ENCODE results near the gene CFAP97D2.
"Not testable (repeated sequence)": the region's sequence is repeated elsewhere in the genome, so short reads cannot be mapped to it uniquely, and the experiment has no call there.

The CFAP97D2 gene

DNA sequence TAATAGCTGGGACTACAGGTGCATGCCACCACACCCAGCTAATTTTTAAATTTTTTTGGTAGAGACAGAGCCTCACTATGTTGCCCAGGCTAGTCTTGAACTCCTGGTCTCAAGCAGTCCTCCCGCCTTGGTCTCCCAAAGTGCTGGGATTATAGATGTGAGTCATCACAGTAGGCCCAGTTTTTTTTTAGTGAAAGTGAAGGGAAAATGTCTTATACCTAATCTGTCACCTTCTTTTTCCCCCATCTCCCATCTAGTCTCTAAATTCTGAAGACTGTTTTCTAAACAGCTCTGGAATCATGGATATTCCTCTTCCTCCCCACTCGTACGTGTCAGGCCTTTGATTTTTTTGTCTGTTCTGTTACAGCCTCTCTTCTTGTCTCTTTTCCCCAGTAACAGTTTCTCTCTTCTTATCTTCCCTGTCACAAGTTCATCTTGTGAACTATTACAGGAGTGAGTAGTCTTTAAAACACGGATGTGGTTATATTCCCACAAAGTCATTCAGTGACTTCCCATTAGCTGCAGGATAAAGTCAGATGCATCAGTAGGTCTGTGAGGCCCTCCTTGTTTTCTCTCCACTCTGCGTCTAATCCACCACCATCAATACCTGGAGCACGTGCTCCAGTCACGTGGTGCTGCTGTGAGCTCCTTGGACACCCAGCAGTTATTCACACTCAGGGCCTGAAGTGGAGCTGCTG is 58.5 kb downstream of the CFAP97D2 start:
- no peak for DNase-seq

DNA sequence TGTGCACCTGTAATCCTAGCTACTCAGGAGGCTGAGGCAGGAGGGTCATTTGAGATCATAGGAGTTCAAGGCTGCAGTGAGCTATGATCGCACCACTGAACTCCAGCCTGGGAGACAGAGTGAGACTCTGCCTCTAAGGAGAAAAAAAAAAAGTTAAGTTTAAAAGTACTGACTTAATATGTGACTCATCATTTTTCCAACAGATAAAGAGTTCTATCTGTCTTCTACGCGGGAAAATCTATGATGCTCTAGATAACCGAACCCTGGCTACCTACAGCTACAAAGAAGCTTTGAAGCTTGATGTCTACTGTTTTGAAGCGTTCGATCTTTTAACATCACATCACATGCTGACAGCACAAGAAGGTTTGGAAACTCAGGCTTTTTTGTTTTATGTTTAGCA is 62.9 kb downstream of the CFAP97D2 start:
- no peak for DNase-seq

DNA sequence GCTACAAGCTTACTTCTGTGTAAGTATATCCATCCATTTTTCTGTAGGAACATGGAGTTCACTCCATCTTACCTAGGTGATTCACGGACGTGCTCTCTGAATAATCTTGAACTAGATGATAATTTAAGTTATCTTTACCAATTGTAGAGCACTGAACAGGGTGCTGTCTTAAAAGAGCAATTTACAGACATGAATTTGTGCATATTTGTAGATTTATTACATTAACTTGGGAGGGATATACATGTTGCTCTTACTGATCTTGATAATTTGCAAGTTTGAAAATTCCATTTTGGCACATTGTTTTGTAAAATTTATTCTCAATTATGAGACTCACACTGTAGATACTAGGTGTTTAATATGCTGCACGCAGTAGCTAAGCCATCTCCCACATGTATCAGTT is 64.9 kb downstream of the CFAP97D2 start:
- DNase-seq: no peak

DNA sequence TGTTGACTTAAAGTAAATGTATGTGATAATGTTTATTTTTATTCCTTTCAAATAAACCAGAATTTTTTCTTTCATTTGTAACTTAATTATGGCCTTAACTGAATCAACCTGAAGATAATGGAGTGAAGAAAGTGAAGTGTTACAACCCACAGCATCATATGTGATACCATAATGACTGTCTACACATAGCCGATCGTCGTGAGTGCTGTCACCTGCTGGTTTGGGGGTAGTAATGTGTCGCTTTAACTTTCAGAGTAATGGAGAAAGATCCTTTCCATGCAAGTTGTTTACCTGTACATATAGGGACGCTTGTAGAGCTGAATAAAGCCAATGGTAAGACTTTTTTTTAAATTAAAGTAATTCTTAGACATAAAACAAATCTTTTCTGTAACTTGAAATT is 65.6 kb downstream of the CFAP97D2 start:
- DNase-seq: no peak

DNA sequence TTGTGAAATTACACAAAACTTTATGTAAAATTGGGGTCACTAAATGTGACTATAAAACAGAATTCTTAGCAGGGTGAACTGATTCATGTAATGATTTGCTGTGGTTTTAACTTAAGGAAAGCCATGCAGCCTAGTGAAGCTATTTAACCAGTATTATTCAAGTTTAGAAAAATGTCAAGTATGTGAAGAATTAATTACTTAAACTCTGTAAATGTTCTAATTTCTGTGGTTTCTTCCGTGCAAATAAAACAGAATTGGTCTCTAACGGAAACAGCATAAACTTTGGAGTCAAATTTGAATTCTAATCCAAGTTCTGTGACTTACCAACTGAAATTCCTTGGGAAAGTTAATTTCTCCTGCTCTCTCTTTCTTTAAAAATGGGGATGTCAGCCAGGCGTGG is 69.0 kb downstream of the CFAP97D2 start:
- no peak for DNase-seq

DNA sequence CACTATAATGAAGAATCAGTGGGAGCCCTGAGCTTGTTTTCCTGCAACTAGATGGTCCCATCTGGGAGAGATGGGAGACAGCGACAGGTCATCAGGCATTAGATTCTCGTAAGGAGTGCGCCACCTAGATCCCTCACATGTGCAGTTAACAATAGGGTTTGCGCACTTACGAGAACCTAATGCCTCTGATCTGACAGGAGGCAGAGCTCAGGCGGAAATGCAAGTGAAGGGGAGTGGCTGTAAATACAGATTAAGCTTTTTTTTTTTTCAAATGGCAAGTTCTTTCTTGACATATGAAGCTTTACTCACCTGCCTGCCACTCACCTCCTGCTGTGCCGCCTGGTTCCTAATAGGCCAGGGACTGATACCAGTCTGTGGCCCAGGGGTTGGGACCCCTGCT is 70.0 kb downstream of the CFAP97D2 start:
- DNase-seq: no peak

DNA sequence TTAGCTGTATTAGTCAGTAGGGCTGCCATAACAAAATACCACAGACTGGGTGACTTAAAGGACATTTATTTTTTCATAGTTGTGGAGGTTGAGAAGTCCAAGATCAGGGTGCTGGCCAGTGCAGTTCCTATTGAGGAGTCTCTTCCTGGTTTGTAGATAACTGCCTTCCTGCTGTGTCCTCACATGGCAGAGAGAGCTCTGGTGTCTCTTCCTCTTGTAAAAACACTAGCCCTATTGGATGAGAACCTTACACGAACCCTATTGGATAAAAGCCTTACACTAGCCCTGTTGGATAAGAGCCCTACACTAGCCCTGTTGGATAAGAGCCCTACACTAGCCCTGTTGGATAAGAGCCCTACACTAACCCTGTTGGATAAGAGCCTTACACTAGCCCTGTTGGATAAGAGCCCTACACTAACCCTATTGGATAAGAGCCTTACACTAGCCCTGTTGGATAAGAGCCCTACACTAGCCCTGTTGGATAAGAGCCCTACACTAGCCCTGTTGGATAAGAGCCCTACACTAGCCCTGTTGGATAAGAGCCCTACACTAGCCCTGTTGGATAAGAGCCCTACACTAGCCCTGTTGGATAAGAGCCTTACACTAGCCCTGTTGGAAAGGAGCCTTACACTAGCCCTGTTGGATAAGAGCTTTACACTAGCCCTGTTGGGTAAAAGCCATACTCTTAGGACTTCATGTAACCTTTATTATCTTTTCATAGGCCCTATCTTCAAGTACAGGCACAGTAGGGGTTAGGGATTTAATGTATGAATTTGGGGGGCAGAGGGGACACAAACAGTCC is 72.8 kb downstream of the CFAP97D2 start:
- not testable (repeated sequence) for DNase-seq

DNA sequence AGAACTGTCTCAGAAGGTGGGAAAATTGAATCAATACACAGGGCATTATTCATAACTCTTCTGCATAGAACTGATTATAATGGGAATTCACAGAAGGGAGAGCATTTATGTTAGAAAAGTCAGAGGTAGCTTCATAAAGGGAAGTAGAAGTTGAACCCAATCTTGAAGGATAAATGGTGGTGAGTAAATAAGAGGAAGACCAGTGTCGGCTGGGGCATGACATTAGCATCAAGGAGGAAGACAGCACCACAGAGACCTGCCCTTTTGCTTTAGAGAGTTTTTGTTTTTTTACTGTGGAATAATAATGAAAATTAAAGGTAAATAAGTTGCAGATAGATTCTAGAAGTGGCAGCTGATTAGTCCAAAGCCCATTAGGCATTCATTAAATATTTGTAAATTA is 77.5 kb downstream of the CFAP97D2 start:
- no peak for DNase-seq

DNA sequence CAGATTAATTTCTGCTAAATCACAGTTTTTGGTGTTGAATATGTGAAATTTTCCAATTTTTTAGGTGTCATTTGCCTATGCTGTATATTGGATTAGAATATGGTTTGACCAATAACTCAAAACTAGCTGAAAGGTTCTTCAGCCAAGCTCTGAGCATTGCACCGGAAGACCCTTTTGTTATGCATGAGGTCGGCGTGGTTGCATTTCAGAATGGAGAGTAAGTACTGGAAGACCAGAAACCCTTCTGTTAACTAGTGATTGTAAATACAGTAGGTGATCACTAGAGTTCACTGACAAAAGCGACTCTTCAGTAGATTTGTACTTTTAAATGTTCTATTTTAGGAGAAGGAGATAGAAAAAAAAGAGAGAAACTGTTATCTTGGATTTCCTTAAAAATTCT is 78.0 kb downstream of the CFAP97D2 start:
- DNase-seq: no peak

DNA sequence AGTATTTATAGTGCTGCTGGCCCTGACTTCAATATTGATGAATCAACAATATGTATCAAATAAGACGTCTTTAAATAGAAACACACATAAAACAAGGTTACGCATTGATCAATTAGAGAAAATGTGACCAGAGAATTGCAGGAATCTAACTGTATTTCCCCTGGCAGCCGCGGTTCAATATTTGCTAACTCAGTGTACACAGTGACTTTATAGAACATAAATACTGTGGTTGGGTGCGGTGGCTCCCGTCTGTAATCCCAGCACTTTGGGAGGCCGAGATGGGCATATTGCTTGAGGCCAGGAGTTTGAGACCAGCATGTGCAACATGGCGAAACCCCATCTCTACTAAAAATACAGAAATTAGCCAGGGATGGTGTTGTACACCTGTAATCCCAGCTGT is 79.5 kb downstream of the CFAP97D2 start:
- DNase-seq: no peak

DNA sequence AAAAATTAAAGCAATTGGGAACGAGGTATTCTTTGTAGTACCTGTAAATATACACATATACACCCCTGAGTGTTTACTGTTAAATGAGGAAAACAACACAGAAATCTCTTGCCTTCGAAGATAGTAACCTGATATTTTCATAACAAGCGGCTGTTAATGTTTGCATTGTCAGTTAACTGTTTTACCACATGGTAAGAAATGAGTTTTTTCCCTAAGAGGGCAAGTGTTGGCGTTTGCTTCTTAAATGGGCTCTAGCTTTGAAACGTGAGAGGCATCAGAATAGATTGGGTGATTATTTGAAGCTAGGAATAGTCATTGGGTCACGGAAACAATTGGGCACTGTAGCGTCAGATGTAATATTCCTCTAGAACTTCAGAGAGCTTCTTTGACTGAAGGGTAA is 80.3 kb downstream of the CFAP97D2 start:
- no peak for DNase-seq

DNA sequence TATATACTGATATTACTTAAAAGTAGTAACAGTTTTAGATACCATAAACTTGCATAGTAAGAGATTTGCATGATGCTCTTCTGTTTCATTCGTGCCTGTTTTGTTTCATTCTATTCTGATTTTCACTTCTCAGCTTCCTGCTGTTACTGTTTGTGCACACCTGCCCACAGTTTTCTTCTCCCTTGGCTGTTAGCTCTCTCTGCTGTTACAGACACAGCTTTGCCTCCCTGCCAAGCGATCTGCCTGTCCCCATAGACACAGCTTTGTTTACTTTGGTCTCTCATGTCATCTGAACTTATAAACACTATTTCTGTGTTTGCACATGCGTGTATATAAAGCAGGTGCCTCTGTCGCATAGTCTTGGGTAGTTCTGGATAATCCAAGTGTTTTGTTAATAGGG is 80.9 kb downstream of the CFAP97D2 start:
- DNase-seq: no peak

DNA sequence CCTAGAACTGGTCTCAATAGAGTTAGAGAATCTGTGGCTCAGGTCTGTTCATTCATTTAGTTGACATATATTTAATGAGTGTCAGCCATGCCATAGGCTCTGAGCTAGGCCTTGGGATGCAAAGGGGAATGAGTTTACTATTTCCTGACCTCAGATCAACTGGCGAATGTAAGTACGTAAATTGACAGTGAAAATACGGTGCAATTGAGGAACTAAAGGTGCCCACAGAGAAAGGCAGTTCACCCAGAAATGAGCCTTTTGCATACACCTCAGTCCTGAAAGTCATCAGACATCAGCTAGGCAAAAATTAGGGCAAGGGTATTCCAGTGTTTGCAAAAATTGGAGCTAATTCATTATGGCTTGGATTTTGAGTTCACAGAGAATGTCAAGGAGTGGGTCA is 81.8 kb downstream of the CFAP97D2 start:
- no peak for DNase-seq

DNA sequence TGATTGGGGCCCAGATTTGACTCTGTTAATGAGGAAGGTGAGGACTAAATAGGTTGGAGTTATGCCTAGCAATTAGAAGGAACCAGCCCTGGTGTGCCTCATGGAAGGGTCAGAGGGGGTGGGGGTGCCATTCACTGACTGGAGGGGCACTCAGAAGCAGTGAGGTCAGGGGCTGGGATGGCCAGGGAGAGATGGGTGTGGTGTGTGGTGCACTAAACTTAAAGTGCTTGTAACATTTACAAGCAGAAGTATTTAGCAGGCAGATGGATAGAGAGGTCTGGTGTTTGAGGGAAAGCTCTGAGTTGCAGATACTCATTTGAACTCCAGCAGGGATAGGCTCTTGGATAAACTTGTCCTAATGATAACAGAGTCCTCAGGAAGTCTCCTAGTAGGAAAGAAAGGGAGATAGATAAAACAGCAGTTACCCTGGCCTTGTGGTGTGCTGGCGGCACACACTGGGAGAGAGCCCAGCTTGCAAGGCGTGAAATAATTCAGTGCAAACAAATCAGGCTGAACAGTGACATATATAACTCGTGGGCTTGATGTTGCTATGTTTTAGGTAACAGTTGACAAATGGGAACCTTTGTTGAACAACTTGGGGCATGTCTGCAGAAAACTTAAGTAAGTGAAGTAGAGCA is 82.4 kb downstream of the CFAP97D2 start:
- no peak for DNase-seq

DNA sequence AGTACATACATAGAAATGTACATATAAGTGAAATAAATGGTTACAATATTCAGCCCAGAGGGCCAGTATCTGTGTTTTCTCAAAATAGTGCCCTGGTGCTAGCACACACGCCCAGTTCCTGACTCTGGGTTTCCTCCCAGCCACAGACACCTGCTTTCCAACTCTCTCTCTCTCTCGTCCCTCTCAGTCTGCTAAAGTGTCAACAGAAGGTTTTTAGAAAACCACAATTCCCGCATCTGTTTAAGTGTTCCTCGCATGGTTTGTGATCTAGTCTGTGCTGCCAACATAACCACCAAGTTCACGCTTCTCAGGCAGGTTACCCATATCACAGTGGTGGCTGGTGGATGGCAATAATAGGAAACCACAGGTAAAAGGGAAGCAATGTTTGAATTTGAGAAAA is 84.5 kb downstream of the CFAP97D2 start:
- peak; percentile 28 for DNase-seq

DNA sequence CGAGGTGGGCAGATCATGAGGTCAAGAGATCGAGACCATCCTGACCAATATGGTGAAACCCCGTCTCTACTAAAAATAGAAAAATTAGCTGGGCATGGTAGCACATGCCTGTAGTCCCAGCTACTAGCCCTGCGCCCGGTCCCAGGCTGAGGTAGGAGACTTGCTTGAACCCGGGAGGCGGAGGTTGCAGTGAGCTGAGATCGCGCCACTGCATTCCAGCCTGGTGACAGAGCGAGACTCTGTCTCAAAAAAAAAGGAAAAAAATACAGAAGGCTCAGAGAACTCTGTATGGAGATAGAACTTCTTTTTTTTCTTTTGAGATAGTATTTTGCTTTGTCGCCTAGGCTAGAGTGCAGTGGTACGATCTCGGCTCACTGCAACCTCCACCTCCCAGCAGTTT is 85.3 kb downstream of the CFAP97D2 start:
- not testable (repeated sequence) for DNase-seq

DNA sequence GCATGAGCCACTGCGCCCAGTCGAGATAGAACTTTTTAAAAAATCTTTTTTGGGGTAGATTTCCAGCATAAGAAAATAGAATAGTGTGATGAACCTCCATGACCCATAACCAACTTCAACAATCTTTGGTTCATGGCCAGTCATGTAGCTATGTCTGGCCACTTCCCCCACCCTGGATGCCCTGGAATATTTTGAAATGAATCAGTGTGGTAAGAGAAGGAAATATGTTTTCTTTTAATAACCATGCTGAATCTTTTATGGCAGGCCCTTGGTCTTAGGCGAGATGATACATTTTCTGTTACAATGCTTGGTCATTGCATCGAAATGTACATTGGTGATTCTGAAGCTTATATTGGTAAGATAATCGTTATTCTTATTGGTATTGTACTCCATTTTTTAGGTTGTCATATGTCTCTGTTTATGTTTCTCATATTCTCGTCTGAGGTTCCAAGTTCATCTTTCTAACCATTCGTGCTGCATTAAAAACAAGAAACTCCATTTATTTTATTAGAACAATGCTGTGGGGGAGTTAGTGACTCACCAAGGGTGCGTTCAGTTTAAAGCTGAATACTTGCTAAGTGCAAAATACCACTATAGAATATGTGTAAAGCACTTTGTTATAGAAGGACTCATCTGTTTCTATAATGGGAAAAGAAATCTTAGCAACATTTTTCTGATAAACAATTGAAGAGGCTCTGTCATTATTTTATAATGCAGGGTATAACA is 86.0 kb downstream of the CFAP97D2 start:
- DNase-seq: no peak

DNA sequence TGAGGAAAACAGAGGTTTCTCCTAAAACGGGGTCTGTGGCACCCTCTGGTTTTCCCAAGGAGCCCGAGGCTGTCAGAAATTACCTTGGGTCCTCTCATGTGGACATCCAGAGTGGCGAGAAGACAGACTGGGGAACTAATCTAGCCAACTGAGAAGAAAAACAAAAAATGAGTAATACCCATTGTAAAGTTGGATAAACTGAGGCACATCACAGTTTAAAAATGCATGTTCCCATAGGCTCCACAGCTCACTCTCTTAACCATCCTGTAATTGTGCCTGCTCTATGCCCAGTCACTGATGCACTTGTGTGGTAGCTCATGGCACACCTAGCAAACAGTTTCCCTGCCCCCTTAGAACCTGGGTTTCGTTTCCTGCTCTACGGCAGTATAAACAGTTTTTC is 87.2 kb downstream of the CFAP97D2 start:
- DNase-seq: no peak

DNA sequence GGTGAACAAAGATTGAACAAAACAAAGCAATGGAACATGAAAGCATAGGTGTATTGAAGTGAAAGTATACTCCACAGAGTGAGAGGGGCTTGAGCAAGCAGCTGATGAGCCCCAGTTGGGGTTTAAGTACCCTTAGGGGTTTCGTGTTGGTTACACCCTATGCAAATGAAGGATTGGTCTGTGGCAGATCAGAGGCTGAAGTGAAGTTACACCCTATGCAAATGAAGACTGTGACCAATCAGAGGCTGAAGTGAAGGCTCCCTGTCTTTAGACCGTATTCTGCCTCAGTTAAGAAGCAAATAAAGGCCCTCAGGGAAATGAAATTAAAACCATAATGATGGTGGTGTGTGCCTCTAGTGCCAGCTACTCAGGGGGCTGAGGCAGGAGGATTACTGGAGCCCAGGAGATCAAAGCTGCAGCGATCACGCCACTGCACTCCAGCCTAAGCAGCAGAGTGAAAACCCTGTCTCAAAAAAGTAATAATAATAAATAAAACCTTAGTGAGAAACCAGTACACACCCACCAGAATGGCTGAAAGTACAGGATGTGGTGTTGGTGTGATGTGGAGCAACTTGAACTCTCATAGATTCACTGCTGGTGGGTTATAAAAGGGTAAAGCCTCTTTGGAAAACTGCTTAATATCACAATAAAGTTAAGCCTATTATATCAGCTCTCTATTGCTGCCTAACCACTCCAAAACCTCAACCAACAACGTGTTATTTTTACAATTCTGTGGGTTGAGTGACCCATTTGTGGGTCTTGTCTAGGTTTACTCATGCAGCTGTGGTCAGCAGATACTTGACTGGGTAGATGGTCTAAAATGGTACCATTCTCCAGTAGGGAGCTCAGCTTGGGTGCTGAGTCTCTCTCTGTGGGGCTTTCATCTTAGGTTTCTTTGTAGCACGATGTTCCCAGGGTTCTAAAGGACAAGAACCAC is 89.6 kb downstream of the CFAP97D2 start:
- DNase-seq: peak; percentile 33

DNA sequence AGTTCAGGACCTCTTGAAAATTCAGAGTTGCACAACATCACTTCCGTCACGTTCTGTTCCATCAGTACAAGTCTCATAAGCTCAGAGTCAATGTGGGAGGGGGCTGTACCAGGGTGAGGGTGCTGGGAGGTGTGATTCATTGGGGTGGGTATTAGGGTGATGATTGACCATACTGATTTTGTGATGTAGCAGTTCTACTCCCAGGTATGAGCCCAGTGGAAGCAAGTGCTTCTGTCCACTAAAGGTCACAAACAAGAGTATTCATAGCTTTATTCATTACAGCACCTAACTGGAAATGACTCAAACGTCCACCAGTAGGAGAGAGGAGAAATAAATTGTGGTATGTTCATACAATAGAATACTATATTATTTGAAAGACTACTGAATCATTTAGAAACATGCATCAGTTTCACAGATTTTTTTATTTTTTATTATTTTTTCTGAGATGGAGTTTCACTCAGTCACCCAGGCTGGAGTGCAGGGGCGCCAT is 90.3 kb downstream of the CFAP97D2 start:
- peak; percentile 10 for DNase-seq
